ENCODE data around the gene CCRL2.

CCRL2 gene

DNA sequence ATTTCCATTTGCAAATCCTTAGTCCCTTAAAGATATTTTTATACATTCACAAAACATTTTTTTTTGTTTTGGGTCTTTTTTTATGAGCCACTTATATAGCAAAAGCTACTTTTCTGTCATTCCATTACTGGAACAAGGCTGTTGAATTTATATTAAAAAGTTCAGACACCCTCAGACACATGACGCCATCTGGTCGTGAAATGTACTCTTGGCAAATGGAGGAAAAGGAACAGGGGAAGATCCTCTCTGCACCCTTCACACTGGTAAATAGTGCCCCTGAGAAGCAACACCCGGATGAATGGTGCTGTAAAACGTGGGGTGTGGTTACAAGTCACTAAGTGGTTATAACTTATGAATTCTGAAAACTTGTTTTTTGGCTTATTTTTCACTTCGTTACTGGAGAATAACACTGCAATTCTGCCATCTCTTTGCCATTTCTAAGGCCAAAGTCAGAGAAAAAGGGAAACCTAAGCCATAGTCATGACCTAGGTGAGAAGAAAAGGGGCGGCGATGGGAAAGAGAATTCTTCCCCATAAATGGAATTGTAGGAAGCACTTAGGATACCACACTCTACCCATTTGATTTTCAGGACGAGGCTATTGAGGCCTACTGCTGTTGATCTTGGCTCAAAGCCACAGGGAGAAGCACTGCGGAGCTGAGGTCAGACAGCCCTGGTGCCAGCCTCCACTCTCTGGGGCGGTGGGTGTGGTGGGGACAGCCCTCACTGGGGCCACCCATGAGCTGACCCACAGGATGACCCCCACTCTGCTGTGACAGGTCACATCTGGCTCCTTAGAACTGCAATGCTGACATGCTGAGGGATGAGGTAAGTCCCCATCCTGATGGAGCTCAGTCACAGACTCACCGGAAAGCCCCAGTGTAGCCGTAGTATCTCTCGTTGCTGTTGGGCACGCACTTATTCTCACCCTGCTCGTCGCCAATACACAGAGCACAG, 35.8 kb downstream of the CCRL2 start:
- no peak overlapping the region for H3K4me3 ChIP-seq (ENCODE audit: low read length)
- TF ChIP-seq ZNF274 (IDR thresholded peaks at IDR 0.05; ENCODE audit: low read depth, low read length), result no peak

DNA sequence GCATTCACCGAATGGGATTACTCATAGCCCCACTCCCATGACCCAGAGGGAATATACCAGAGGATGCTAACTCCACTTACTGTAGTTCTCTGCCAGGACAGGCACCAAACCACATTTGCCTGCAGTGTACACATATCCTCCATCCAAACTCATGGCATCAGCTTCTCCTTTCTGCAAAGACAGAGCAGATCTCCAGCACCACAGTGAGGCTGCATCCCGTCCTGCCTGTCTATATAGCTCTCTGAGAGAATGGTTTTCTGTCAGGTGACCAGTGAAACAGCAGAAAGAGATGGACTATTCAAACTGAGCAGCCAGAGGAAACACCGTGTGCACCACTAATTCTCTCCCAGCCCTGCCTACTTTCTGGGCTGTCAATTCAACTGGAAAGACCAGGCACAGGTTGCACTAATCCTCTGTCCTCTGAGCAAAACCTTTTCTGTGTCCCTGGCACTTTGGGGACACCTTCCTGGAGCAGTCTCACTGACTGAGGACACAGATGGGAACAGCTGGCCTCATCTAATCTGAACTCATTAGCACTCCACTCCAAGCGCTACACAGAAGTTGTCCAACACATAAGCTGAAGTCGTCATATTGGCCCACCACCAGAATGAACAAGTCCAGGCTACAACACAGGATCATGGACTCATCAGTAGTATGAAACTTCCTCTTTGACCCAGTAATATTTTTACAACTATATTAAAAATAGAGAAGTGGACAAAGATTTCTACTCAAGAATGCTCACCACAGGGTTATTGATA, 40.3 kb downstream of the CCRL2 start:
- H3K4me3 ChIP-seq (ENCODE audit: low read length), result no peak overlapping the region
- no peak for TF ChIP-seq ZNF274 (IDR thresholded peaks at IDR 0.05; ENCODE audit: low read depth, low read length)

GRCh38 chr3:46448721-46449120, 41.7 kb downstream of the CCRL2 start:
- no peak for TF ChIP-seq ZNF274 (IDR thresholded peaks at IDR 0.05; ENCODE audit: low read depth, low read length)
- no peak overlapping the region for H3K4me3 ChIP-seq (ENCODE audit: low read length)

- TF ChIP-seq ZNF274 (IDR thresholded peaks at IDR 0.05; ENCODE audit: low read depth, low read length), result no peak
- H3K4me3 ChIP-seq (ENCODE audit: low read length), result no peak overlapping the region
Observed at GRCh38 chr3:46449755-46450552, 42.9 kb downstream of the CCRL2 start.

GRCh38 chr3:46453526-46454208, 46.6 kb downstream of the CCRL2 start:
- TF ChIP-seq ZNF274 (IDR thresholded peaks at IDR 0.05; ENCODE audit: low read depth, low read length), result no peak
- no peak overlapping the region for H3K4me3 ChIP-seq (ENCODE audit: low read length)

GRCh38 chr3:46454209-46454595, 47.1 kb downstream of the CCRL2 start:
- no peak overlapping the region for H3K4me3 ChIP-seq (ENCODE audit: low read length)
- no peak for TF ChIP-seq ZNF274 (IDR thresholded peaks at IDR 0.05; ENCODE audit: low read depth, low read length)

GRCh38 chr3:46454606-46455005, 47.5 kb downstream of the CCRL2 start:
- no peak overlapping the region for H3K4me3 ChIP-seq (ENCODE audit: low read length)
- TF ChIP-seq ZNF274 (IDR thresholded peaks at IDR 0.05; ENCODE audit: low read depth, low read length), result no peak

- TF ChIP-seq ZNF274 (IDR thresholded peaks at IDR 0.05; ENCODE audit: low read depth, low read length), result no peak
- no peak overlapping the region for H3K4me3 ChIP-seq (ENCODE audit: low read length)
Observed at GRCh38 chr3:46455231-46456115, 48.4 kb downstream of the CCRL2 start.

- H3K4me3 ChIP-seq (ENCODE audit: low read length), result no peak overlapping the region
- no peak for TF ChIP-seq ZNF274 (IDR thresholded peaks at IDR 0.05; ENCODE audit: low read depth, low read length)
Observed at GRCh38 chr3:46456118-46456517, 49.1 kb downstream of the CCRL2 start.
